HepG2 (cell line): Measurements from ENCODE around the gene ISY1. TPM values are rescaled to one million over a fixed set of nuclear protein-coding genes. Genes with fewer than 3 reads are reported as not detected.

Experiments used
- ATAC-seq: fragments of 200-7000 bp; cut with Tn5 transposase; 3 replicates; pipeline ENCODE4 v1.9.1; 2020; ENCODE audit warnings: mild to moderate bottlenecking, moderate library complexity
- BruUV-seq: library from RNA; stranded (reverse); fragments of 400-500 nt; replicated peaks from 2 replicates; lab custom pipeline; 2021; lab: Mats Ljungman, UMichigan
- CTCF ChIA-PET: fragments of 300-600 bp; formaldehyde crosslinking; extraction: SDS; loops from one replicate; lab custom pipeline; 2021; ENCODE audit warnings: low total read pairs, inconsistent platforms, low intra/inter-chr PET ratio; lab: Yijun Ruan, JAX
- POLR2A ChIA-PET: fragments of 350-600 bp; sonication (Branson Sonifier 250); formaldehyde crosslinking; loops from one replicate; lab custom pipeline; 2020; ENCODE audit warnings: antibody characterized with exemption, inconsistent platforms; lab: Yijun Ruan, JAX
- DNase-seq: peaks from one replicate; pipeline ENCODE4 v3.0.0-alpha.2; 2015; ENCODE audit warnings: low spot score
- FAIRE-seq: peaks from 3 replicates; lab custom pipeline; 2011; peaks lifted over from hg19 to GRCh38; lab: Jason Lieb, UNC
- H2AFZ ChIP-seq: one replicate; pipeline ENCODE4 v1.6.1; 2011; ENCODE audit warnings: low read length, inconsistent platforms
- H3K27ac ChIP-seq: fragments of 300-600 bp; 3 replicates; pipeline ENCODE4 v1.8.0; 2011; ENCODE audit warnings: mixed run types, mild to moderate bottlenecking, mixed read lengths, low read length, inconsistent platforms; ENCODE audit not compliant: insufficient read depth; ENCODE audit errors: extremely low read length
- H3K27me3 ChIP-seq, 2 experiments: fragments of 200-600 bp in 1 of 2; 2 replicates in 1 of 2; 3 replicates in 1 of 2; pipeline versions ENCODE4 v1.6.0 to v1.8.0; 2011; ENCODE audit warnings: low read length in 2 of 2, mild to moderate bottlenecking in 2 of 2, moderate library complexity in 2 of 2, inconsistent platforms in 1 of 2; ENCODE audit not compliant: insufficient read depth in 2 of 2, control insufficient read depth in 1 of 2
- H3K36me3 ChIP-seq, 2 experiments: fragments of 200-600 bp in 1 of 2; replicated peaks in 1 of 2; 2 replicates in 1 of 2; 3 replicates in 1 of 2; pipeline versions ENCODE4 v1.5.1 to v1.8.0; 2011; ENCODE audit warnings: low read length in 2 of 2, inconsistent platforms in 1 of 2; ENCODE audit not compliant: insufficient read depth in 2 of 2, control insufficient read depth in 1 of 2
- H3K4me1 ChIP-seq: 2 replicates; pipeline ENCODE4 v1.5.1; 2012; ENCODE audit warnings: low read length, inconsistent platforms; ENCODE audit not compliant: insufficient read depth
- H3K4me2 ChIP-seq: 2 replicates; pipeline ENCODE4 v1.6.0; 2011; ENCODE audit warnings: low read depth, low read length, inconsistent platforms
- H3K4me3 ChIP-seq, 3 experiments: fragments of 200-600 bp in 1 of 3; sonication (generic), shearing (Covaris generic) in 1 of 3; replicated peaks in 1 of 3; 2 replicates each; pipeline ENCODE4 v1.5.1; 2011 to 2016; ENCODE audit warnings: low read length in 3 of 3, inconsistent platforms in 2 of 3, low read depth in 2 of 3, mild to moderate bottlenecking in 2 of 3, control low read depth in 1 of 3, mixed read lengths in 1 of 3; ENCODE audit not compliant: insufficient read depth in 1 of 3
- H3K79me2 ChIP-seq: one replicate; pipeline ENCODE4 v1.6.1; 2011; ENCODE audit warnings: low read length, inconsistent platforms; ENCODE audit not compliant: insufficient read depth
- H3K9ac ChIP-seq: 2 replicates; pipeline ENCODE4 v1.6.0; 2011; ENCODE audit warnings: mild to moderate bottlenecking, low read depth, low read length, inconsistent platforms; ENCODE audit not compliant: insufficient read depth
- H3K9me3 ChIP-seq: 2 replicates; pipeline ENCODE4 v1.5.1; 2012; ENCODE audit warnings: mild to moderate bottlenecking, low read length
- H4K20me1 ChIP-seq: 2 replicates; pipeline ENCODE4 v1.6.0; 2011; ENCODE audit warnings: inconsistent platforms, mild to moderate bottlenecking, low read length, moderate library complexity; ENCODE audit not compliant: insufficient read depth
- KDM4B ChIP-seq: sonication (generic); formaldehyde crosslinking; IDR thresholded peaks from 2 replicates; pipeline ENCODE4 v1.4.0; 2020; ENCODE audit warnings: missing genetic modification reagents
- NFE2L2 ChIP-seq: fragments of 150-350 bp; IDR thresholded peaks from 2 replicates; pipeline ENCODE4 v1.6.1; 2014; ENCODE audit warnings: low read length
- SALL1 ChIP-seq: sonication (generic); formaldehyde crosslinking; IDR thresholded peaks from 2 replicates; pipeline ENCODE4 v1.8.0; 2022; ENCODE audit warnings: mild to moderate bottlenecking, missing genetic modification reagents
- YEATS4 ChIP-seq: sonication (generic); formaldehyde crosslinking; IDR thresholded peaks from 2 replicates; pipeline ENCODE4 v1.4.0; 2020; ENCODE audit warnings: missing genetic modification reagents, borderline replicate concordance
- ZNF234 ChIP-seq: sonication (generic); formaldehyde crosslinking; conservative IDR thresholded peaks from 2 replicates; pipeline ENCODE4 v1.5.1; 2020; ENCODE audit warnings: mild to moderate bottlenecking, missing genetic modification reagents
- ZNF383 ChIP-seq: sonication (generic); formaldehyde crosslinking; IDR thresholded peaks from 2 replicates; pipeline ENCODE4 v1.4.0; 2020; ENCODE audit warnings: missing genetic modification reagents, mild to moderate bottlenecking, borderline replicate concordance
- WGBS: methylation state at CpG from one replicate; pipeline ENCODE4 v1.1.6; 2017; ENCODE audit warnings: low lambda C conversion rate; 5-methylcytosine and 5-hydroxymethylcytosine counted together
- in situ Hi-C: cut with HindIII; loops from 2 replicates; pipeline ENCODE4 v1.10.0; 2017; ENCODE audit warnings: low pct_unique_long_range_greater_than_20kb; ENCODE audit not compliant: extremely low pct_ligation_motif_present
- intact Hi-C: fragments of 100-400 bp; cut with micrococcal nuclease; formaldehyde crosslinking; loops from one replicate; pipeline ENCODE4 v1.10.0; 2022; ENCODE audit not compliant: unreplicated experiment
- polyA plus RNA-seq, 8 experiments: library from polyadenylated mRNA; depleted of rRNA in 3 of 8; stranded (reverse) in 7 of 8; unstranded in 1 of 8; fragments of >200 nt; fragmentation: Illumina TruSeq in 4 of 8; extraction: Trizol in 4 of 8; gene quantifications; 2 replicates each; pipeline versions ENCODE4 v1.2.1 to v1.2.3, GENCODE V29; 2011 to 2016; ENCODE audit warnings: low read depth in 4 of 8, missing spikeins in 1 of 8, mixed read lengths in 1 of 8; ENCODE audit not compliant: insufficient read depth in 1 of 8
- total RNA-seq, 5 experiments: library from RNA; depleted of rRNA; stranded (reverse); fragments of >200 nt; fragmentation: Illumina TruSeq; extraction: Trizol; gene quantifications; 2 replicates each; pipeline ENCODE4 v1.2.3, GENCODE V29; 2016; ENCODE audit warnings: low read depth in 1 of 5
- TF ChIP-seq, protein P1 (sequence below): IDR thresholded peaks from 2 replicates; pipeline ENCODE4 v1.6.1; 2016
- TF ChIP-seq, protein P2 (sequence below): sonication (generic); formaldehyde crosslinking; IDR thresholded peaks from 2 replicates; pipeline ENCODE4 v1.5.1; 2020; ENCODE audit warnings: missing genetic modification reagents, mild to moderate bottlenecking, borderline replicate concordance
- TF ChIP-seq, protein P3 (sequence below): sonication (generic); formaldehyde crosslinking; IDR thresholded peaks from 2 replicates; pipeline ENCODE4 v1.5.0; 2020; ENCODE audit warnings: mild to moderate bottlenecking, missing genetic modification reagents, borderline replicate concordance
- TF ChIP-seq, protein P4 (sequence below): sonication (generic); formaldehyde crosslinking; IDR thresholded peaks from 2 replicates; pipeline ENCODE4 v1.4.0; 2020; ENCODE audit warnings: missing genetic modification reagents

Gene ISY1
- total and polyA plus RNA-seq, 2 of the 13 experiments (the other 11 are each of a cell fraction or from before 2014, with no cell fraction given), result 21.0 to 39.1 TPM

DNA sequence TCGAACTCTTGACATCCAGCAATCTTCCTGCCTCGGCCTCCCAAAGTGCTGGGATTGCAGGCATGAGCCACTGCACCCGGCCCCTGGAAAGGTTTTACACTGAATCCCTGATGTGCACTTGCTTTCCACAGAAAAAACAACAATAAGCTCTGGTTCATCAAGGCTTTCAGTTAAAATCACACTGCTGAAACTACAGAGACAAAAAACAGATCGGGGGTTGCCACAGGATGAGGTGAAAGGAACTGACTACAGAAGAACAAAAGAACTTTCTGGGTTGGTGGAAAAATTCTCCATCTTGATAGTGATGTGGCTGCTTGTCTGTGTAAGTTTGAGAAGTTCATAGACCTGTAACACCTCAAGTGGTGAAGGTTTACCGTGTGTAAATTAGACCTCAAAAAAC lies 42.1 kb downstream of the ISY1 start:
- DNase-seq (no peak), FAIRE-seq (no peak), ATAC-seq (no peak)
- H3K79me2 ChIP-seq, result peaks cover 59% of the 10 kb centered on the region
- H3K4me3 ChIP-seq, result peak overlapping the region; percentile 65 to 83 (median 81)
- H3K9me3 ChIP-seq, result no peaks in the 10 kb centered on the region
- peak overlapping the region; percentile 87 for H3K4me2 ChIP-seq
- WGBS, result 66% methylated on average over 5 of the region's 5 CpGs
- peaks cover 59% of the 10 kb centered on the region for H3K4me1 ChIP-seq
- peaks cover 5 to 19% of the 10 kb centered on the region in 2 experiments; a peak in 4 of 5 replicates for H3K36me3 ChIP-seq
- no TSS peak for BruUV-seq
- no peaks in the 10 kb centered on the region; a peak in 1 of 5 replicates for H3K27me3 ChIP-seq
- TF ChIP-seq, protein P1, sequence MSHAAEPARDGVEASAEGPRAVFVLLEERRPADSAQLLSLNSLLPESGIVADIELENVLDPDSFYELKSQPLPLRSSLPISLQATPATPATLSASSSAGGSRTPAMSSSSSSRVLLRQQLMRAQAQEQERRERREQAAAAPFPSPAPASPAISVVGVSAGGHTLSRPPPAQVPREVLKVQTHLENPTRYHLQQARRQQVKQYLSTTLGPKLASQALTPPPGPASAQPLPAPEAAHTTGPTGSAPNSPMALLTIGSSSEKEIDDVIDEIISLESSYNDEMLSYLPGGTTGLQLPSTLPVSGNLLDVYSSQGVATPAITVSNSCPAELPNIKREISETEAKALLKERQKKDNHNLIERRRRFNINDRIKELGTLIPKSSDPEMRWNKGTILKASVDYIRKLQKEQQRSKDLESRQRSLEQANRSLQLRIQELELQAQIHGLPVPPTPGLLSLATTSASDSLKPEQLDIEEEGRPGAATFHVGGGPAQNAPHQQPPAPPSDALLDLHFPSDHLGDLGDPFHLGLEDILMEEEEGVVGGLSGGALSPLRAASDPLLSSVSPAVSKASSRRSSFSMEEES (CRISPR knock-in tag), result no peak
- no peak for TF ChIP-seq ZNF234 (CRISPR knock-in tag)
- TF ChIP-seq, protein P2, sequence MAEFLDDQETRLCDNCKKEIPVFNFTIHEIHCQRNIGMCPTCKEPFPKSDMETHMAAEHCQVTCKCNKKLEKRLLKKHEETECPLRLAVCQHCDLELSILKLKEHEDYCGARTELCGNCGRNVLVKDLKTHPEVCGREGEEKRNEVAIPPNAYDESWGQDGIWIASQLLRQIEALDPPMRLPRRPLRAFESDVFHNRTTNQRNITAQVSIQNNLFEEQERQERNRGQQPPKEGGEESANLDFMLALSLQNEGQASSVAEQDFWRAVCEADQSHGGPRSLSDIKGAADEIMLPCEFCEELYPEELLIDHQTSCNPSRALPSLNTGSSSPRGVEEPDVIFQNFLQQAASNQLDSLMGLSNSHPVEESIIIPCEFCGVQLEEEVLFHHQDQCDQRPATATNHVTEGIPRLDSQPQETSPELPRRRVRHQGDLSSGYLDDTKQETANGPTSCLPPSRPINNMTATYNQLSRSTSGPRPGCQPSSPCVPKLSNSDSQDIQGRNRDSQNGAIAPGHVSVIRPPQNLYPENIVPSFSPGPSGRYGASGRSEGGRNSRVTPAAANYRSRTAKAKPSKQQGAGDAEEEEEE (CRISPR knock-in tag), result no peak
- TF ChIP-seq NFE2L2, result no peak
- no peak for TF ChIP-seq SALL1 (CRISPR knock-in tag)
- no peak for TF ChIP-seq ZNF383 (CRISPR knock-in tag)
- TF ChIP-seq, protein P3, sequence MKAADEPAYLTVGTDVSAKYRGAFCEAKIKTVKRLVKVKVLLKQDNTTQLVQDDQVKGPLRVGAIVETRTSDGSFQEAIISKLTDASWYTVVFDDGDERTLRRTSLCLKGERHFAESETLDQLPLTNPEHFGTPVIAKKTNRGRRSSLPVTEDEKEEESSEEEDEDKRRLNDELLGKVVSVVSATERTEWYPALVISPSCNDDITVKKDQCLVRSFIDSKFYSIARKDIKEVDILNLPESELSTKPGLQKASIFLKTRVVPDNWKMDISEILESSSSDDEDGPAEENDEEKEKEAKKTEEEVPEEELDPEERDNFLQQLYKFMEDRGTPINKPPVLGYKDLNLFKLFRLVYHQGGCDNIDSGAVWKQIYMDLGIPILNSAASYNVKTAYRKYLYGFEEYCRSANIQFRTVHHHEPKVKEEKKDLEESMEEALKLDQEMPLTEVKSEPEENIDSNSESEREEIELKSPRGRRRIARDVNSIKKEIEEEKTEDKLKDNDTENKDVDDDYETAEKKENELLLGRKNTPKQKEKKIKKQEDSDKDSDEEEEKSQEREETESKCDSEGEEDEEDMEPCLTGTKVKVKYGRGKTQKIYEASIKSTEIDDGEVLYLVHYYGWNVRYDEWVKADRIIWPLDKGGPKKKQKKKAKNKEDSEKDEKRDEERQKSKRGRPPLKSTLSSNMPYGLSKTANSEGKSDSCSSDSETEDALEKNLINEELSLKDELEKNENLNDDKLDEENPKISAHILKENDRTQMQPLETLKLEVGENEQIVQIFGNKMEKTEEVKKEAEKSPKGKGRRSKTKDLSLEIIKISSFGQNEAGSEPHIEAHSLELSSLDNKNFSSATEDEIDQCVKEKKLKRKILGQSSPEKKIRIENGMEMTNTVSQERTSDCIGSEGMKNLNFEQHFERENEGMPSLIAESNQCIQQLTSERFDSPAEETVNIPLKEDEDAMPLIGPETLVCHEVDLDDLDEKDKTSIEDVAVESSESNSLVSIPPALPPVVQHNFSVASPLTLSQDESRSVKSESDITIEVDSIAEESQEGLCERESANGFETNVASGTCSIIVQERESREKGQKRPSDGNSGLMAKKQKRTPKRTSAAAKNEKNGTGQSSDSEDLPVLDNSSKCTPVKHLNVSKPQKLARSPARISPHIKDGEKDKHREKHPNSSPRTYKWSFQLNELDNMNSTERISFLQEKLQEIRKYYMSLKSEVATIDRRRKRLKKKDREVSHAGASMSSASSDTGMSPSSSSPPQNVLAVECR (CRISPR knock-in tag), result no peak
- TF ChIP-seq, protein P4, sequence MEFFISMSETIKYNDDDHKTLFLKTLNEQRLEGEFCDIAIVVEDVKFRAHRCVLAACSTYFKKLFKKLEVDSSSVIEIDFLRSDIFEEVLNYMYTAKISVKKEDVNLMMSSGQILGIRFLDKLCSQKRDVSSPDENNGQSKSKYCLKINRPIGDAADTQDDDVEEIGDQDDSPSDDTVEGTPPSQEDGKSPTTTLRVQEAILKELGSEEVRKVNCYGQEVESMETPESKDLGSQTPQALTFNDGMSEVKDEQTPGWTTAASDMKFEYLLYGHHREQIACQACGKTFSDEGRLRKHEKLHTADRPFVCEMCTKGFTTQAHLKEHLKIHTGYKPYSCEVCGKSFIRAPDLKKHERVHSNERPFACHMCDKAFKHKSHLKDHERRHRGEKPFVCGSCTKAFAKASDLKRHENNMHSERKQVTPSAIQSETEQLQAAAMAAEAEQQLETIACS (CRISPR knock-in tag), result no peak
- TF ChIP-seq KDM4B (CRISPR knock-in tag), result no peak
- TF ChIP-seq YEATS4 (CRISPR knock-in tag), result no peak
- intact Hi-C loops (loop anchor here (5.0 kb wide), 2 partner anchors 64 to 66 kb away; partner anchors contain the start of gene CNBP), in situ Hi-C loops (no loop called here)
- ChIA-PET CTCF (no interaction called here), POLR2A (interaction anchor here (0.8 to 4.8 kb wide), 8 partner anchors 12 to 149 kb away, joined by 3 to 22 read pairs (median 5); partner anchors contain the start of gene COPG1)
- peak overlapping the region; percentile 86; the same call in 1 of the 2 replicates for H3K9ac ChIP-seq
- no peak overlapping the region for H2AFZ ChIP-seq
- H3K27ac ChIP-seq, result peak overlapping the region; percentile 81
- peaks cover 21% of the 10 kb centered on the region for H4K20me1 ChIP-seq
